ENCODE measurements around the gene JMJD7.

JMJD7 gene

DNA sequence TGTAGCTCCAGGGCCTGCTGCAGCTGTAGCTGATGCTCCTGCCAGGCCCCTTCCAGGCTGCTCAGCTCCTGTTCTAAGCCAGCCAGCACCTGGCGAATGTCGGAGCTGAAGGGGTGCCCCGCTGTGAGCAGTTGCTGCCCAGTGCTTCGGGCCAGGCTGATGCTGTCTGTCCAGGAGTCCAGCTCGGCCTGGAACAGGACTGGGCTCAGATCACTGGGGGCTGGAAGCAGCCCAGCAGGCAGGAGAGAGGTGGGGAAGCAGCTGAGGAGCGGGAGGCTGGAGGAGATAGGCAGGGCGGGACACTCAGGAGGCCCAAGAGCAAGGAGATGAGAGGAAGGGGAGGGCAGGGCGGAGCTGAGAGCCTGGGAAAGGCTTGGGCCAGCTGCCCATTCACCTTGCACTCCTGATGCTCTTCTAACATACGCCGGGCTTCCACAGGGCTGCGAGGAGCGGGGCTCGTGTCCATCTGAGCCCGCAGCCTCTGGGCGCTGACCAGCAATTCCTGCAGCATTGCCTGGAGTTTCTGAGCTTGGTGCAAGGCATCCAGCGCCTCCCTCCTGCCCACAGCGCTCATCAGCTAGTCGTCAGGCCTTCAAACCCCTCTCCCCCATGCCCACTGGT lies 34.0 kb downstream of the JMJD7 start:
- no peak overlapping the region for H3K4me3 ChIP-seq (ENCODE audit: low read depth, low read length, poor library complexity, severe bottlenecking)
- peaks cover 9% of the 10 kb centered on the region; the same call in 1 of the 2 replicates for H3K27me3 ChIP-seq (ENCODE audit: insufficient read depth, low read length)
- no peak overlapping the region for H2AFZ ChIP-seq (ENCODE audit: low read length)
- H3K9ac ChIP-seq (ENCODE audit: low read length): no peak overlapping the region
- no peaks in the 10 kb centered on the region for H4K20me1 ChIP-seq (ENCODE audit: insufficient read depth, low read length)
- H3K4me1 ChIP-seq (ENCODE audit: insufficient read depth, low read length, severe bottlenecking): no peaks in the 10 kb centered on the region
- no peaks in the 10 kb centered on the region for H3F3A ChIP-seq (ENCODE audit: insufficient read depth, low read length)
- no peak overlapping the region for H3K4me2 ChIP-seq (ENCODE audit: low read length)
- H3K79me2 ChIP-seq (ENCODE audit: insufficient read depth, low read length): no peaks in the 10 kb centered on the region
- no peaks in the 10 kb centered on the region for H3K9me2 ChIP-seq (ENCODE audit: low read depth, low read length)
- TF ChIP-seq EZH2 (IDR thresholded peaks at IDR 0.05; ENCODE audit: borderline replicate concordance, low read length): no peak
- TF ChIP-seq, protein P1, sequence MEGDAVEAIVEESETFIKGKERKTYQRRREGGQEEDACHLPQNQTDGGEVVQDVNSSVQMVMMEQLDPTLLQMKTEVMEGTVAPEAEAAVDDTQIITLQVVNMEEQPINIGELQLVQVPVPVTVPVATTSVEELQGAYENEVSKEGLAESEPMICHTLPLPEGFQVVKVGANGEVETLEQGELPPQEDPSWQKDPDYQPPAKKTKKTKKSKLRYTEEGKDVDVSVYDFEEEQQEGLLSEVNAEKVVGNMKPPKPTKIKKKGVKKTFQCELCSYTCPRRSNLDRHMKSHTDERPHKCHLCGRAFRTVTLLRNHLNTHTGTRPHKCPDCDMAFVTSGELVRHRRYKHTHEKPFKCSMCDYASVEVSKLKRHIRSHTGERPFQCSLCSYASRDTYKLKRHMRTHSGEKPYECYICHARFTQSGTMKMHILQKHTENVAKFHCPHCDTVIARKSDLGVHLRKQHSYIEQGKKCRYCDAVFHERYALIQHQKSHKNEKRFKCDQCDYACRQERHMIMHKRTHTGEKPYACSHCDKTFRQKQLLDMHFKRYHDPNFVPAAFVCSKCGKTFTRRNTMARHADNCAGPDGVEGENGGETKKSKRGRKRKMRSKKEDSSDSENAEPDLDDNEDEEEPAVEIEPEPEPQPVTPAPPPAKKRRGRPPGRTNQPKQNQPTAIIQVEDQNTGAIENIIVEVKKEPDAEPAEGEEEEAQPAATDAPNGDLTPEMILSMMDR (IDR thresholded peaks at IDR 0.05; ENCODE audit: low read length): no peak
- no peak overlapping the region for H3K27ac ChIP-seq (ENCODE audit: low read depth, low read length, poor library complexity, severe bottlenecking)
- no peaks in the 10 kb centered on the region for H3K9me3 ChIP-seq (ENCODE audit: low read length)
- no peaks in the 10 kb centered on the region for H3K36me3 ChIP-seq (ENCODE audit: insufficient read depth, low read length)

DNA sequence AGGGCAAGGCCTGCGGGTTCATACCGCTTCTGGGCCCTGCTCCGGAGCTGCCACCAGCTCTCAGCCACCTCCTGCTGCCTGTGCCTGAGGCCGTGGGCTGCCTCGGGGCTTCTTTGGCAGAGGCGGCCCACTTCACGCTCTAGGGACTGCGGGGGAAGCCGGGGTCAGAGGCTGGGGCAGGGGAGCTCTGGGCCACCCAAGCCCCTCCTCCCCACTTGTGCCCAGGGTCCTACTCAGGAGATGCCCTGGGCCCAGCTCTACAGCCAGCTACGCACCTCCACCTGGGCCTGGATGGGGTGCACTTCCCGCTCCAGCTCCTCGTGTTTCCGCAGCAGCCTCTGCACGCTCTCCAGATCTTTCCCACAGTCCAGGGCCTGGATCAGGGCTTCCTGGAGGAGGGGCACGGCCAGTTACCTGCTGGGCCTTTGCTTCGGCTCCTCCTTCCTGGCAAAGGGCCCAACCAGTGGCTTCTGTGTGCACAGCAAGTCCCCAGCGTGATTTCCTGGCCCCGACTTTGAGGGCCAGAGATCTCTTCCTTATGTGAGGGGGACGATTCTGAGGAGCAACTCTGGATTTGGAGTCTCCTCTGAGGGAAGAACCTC lies 34.7 kb downstream of the JMJD7 start:
- no peak overlapping the region for H2AFZ ChIP-seq (ENCODE audit: low read length)
- no peaks in the 10 kb centered on the region for H3F3A ChIP-seq (ENCODE audit: insufficient read depth, low read length)
- H4K20me1 ChIP-seq (ENCODE audit: insufficient read depth, low read length): no peaks in the 10 kb centered on the region
- no peaks in the 10 kb centered on the region for H3K36me3 ChIP-seq (ENCODE audit: insufficient read depth, low read length)
- H3K9me3 ChIP-seq (ENCODE audit: low read length): no peaks in the 10 kb centered on the region
- H3K9me2 ChIP-seq (ENCODE audit: low read depth, low read length): no peaks in the 10 kb centered on the region
- H3K4me1 ChIP-seq (ENCODE audit: insufficient read depth, low read length, severe bottlenecking): no peaks in the 10 kb centered on the region
- H3K27me3 ChIP-seq (ENCODE audit: insufficient read depth, low read length): peaks cover 12% of the 10 kb centered on the region; the same call in 1 of the 2 replicates
- no peaks in the 10 kb centered on the region for H3K79me2 ChIP-seq (ENCODE audit: insufficient read depth, low read length)
- TF ChIP-seq, protein P1 (IDR thresholded peaks at IDR 0.05; ENCODE audit: low read length): no peak
- no peak for TF ChIP-seq EZH2 (IDR thresholded peaks at IDR 0.05; ENCODE audit: borderline replicate concordance, low read length)
- no peak overlapping the region for H3K4me3 ChIP-seq (ENCODE audit: low read depth, low read length, poor library complexity, severe bottlenecking)
- no peak overlapping the region for H3K9ac ChIP-seq (ENCODE audit: low read length)
- H3K4me2 ChIP-seq (ENCODE audit: low read length): no peak overlapping the region
- H3K27ac ChIP-seq (ENCODE audit: low read depth, low read length, poor library complexity, severe bottlenecking): no peak overlapping the region

DNA sequence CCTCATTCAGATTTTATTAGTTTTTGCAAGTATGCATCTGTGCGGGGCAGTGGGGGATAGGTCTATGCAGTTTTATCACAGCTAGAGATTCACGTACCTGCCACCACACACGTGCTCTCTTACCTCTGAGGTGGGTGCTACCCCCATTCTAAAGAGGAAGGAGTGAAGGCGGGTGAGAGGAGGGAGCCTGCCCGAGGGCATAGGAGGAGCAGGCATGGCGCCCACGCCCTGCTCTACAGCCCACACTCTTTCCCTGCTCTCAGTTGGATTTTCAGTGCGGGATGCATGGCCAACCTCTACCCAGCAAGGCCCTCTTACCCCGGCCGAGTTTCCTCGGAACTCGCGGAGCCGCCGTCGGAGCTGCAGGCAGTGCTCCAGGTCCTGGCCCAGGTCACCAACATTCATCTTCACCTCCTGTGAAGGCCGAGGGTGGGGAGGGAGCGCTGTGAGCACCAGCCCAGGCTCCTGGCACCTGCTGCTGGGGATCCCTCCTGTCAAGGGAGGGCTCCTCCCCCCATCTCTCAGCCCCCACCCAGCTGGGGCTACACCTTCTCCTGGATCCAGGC lies 37.7 kb downstream of the JMJD7 start:
- no peak overlapping the region for H3K4me3 ChIP-seq (ENCODE audit: low read depth, low read length, poor library complexity, severe bottlenecking)
- peaks cover 8% of the 10 kb centered on the region; the same call in 1 of the 2 replicates for H3K27me3 ChIP-seq (ENCODE audit: insufficient read depth, low read length)
- no peaks in the 10 kb centered on the region for H4K20me1 ChIP-seq (ENCODE audit: insufficient read depth, low read length)
- no peaks in the 10 kb centered on the region for H3K79me2 ChIP-seq (ENCODE audit: insufficient read depth, low read length)
- H3F3A ChIP-seq (ENCODE audit: insufficient read depth, low read length): no peaks in the 10 kb centered on the region
- H2AFZ ChIP-seq (ENCODE audit: low read length): no peak overlapping the region
- TF ChIP-seq, protein P1 (IDR thresholded peaks at IDR 0.05; ENCODE audit: low read length): no peak
- TF ChIP-seq EZH2 (IDR thresholded peaks at IDR 0.05; ENCODE audit: borderline replicate concordance, low read length): no peak
- H3K9me2 ChIP-seq (ENCODE audit: low read depth, low read length): no peaks in the 10 kb centered on the region
- H3K4me2 ChIP-seq (ENCODE audit: low read length): no peak overlapping the region
- no peak overlapping the region for H3K27ac ChIP-seq (ENCODE audit: low read depth, low read length, poor library complexity, severe bottlenecking)
- no peaks in the 10 kb centered on the region for H3K4me1 ChIP-seq (ENCODE audit: insufficient read depth, low read length, severe bottlenecking)
- H3K9me3 ChIP-seq (ENCODE audit: low read length): no peaks in the 10 kb centered on the region
- no peak overlapping the region for H3K9ac ChIP-seq (ENCODE audit: low read length)
- no peaks in the 10 kb centered on the region for H3K36me3 ChIP-seq (ENCODE audit: insufficient read depth, low read length)
